H1 (cell line): ENCODE results near the gene CRABP1. TPM values are rescaled to one million over a fixed set of nuclear protein-coding genes. Genes with fewer than 3 reads are reported as not detected.

ENCODE experiments used
- CTCF ChIA-PET: fragments of 300-600 bp; sonication (Branson Sonifier 250); formaldehyde crosslinking; loops from one replicate; lab custom pipeline; 2021; ENCODE audit not compliant: partially characterized antibody; lab: Charles Lee
- POLR2A ChIA-PET: fragments of 300-600 bp; sonication (Branson Sonifier 250); formaldehyde crosslinking; loops from one replicate; lab custom pipeline; 2021; ENCODE audit warnings: inconsistent platforms; ENCODE audit not compliant: partially characterized antibody; lab: Charles Lee
- DNase-seq, 2 experiments: peaks; one replicate each; pipeline versions ENCODE4 v3.0.0 to v3.0.0-alpha.2; 2010 to 2022; ENCODE audit warnings: low spot score in 2 of 2, low read depth in 1 of 2, mixed read lengths in 1 of 2
- FAIRE-seq: peaks from 2 replicates; lab custom pipeline; 2011; peaks lifted over from hg19 to GRCh38; lab: Jason Lieb, UNC
- H2AFZ ChIP-seq: 2 replicates; pipeline ENCODE4 v1.8.1; 2012; ENCODE audit warnings: low read length, inconsistent platforms
- H2AK5ac ChIP-seq: 2 replicates; pipeline ENCODE4 v1.6.1; 2013; ENCODE audit warnings: low read depth, low read length
- H2BK120ac ChIP-seq: replicated peaks from 2 replicates; pipeline ENCODE3; 2013; ENCODE audit warnings: low read depth, low read length, inconsistent platforms
- H2BK12ac ChIP-seq: 2 replicates; pipeline ENCODE4 v1.6.1; 2013; ENCODE audit warnings: low read depth, low read length
- H2BK15ac ChIP-seq: 2 replicates; pipeline ENCODE4 v1.6.1; 2013; ENCODE audit warnings: low read length
- H2BK20ac ChIP-seq: 2 replicates; pipeline ENCODE4 v1.6.1; 2013; ENCODE audit warnings: low read length
- H2BK5ac ChIP-seq: 2 replicates; pipeline ENCODE4 v1.6.1; 2013; ENCODE audit warnings: low read depth, low read length
- H3K14ac ChIP-seq: 2 replicates; pipeline ENCODE4 v1.6.1; 2013; ENCODE audit warnings: inconsistent platforms; ENCODE audit not compliant: insufficient read length
- H3K18ac ChIP-seq: 2 replicates; pipeline ENCODE4 v1.6.1; 2013; ENCODE audit warnings: low read length; ENCODE audit errors: extremely low read depth
- H3K23ac ChIP-seq: 2 replicates; pipeline ENCODE4 v1.6.1; 2013; ENCODE audit warnings: inconsistent platforms; ENCODE audit not compliant: insufficient read length
- H3K23me2 ChIP-seq: 2 replicates; pipeline ENCODE4 v1.6.1; 2013; ENCODE audit warnings: low read depth, low read length
- H3K27ac ChIP-seq: 2 replicates; pipeline ENCODE4 v1.6.1; 2011; ENCODE audit warnings: low read depth, low read length, inconsistent platforms
- H3K27me3 ChIP-seq, 4 experiments: replicated peaks in 1 of 4; 1 replicate in 1 of 4; 2 replicates in 3 of 4; pipeline versions ENCODE4 v1.6.1 to v1.8.1; 2011 to 2013; ENCODE audit warnings: low read length in 3 of 4, mild to moderate bottlenecking in 3 of 4, inconsistent platforms in 2 of 4, mixed read lengths in 2 of 4, moderate library complexity in 1 of 4; ENCODE audit not compliant: control insufficient read depth in 3 of 4, insufficient read depth in 3 of 4; ENCODE audit errors: extremely low read depth in 1 of 4
- H3K36me3 ChIP-seq, 4 experiments: 2 replicates each; pipeline versions ENCODE4 v1.6.1 to v1.8.1; 2011 to 2013; ENCODE audit warnings: mild to moderate bottlenecking in 4 of 4, low read length in 3 of 4, moderate library complexity in 2 of 4, control low read depth in 1 of 4, inconsistent platforms in 1 of 4; ENCODE audit not compliant: insufficient read depth in 4 of 4, control insufficient read depth in 2 of 4
- H3K4ac ChIP-seq: replicated peaks from 2 replicates; pipeline ENCODE3; 2013; ENCODE audit warnings: low read length, low read depth, mixed read lengths, inconsistent platforms; ENCODE audit not compliant: insufficient read length
- H3K4me1 ChIP-seq, 4 experiments: replicated peaks in 1 of 4; 1 replicate in 1 of 4; 2 replicates in 3 of 4; pipeline versions ENCODE4 v1.6.1 to v1.8.1; 2011 to 2013; ENCODE audit warnings: low read length in 3 of 4, inconsistent platforms in 2 of 4, mixed read lengths in 1 of 4; ENCODE audit not compliant: insufficient read depth in 4 of 4, control insufficient read depth in 3 of 4
- H3K4me2 ChIP-seq, 2 experiments: 2 replicates each; pipeline versions ENCODE4 v1.6.1 to v1.8.1; 2011 to 2013; ENCODE audit warnings: low read depth in 2 of 2, low read length in 2 of 2, control low read depth in 1 of 2, inconsistent platforms in 1 of 2, mild to moderate bottlenecking in 1 of 2; ENCODE audit not compliant: insufficient read depth in 1 of 2
- H3K4me3 ChIP-seq, 4 experiments: fragments of 200-600, 300-600 bp in 1 of 4; sonication (generic), shearing (Covaris generic), sonication (Bioruptor Twin) in 1 of 4; 2 replicates each; pipeline versions ENCODE4 v1.5.1 to v1.8.1; 2011 to 2016; ENCODE audit warnings: low read length in 4 of 4, low read depth in 3 of 4, control low read depth in 2 of 4, inconsistent platforms in 2 of 4, mild to moderate bottlenecking in 2 of 4, mixed read lengths in 1 of 4, moderate library complexity in 1 of 4; ENCODE audit not compliant: insufficient read depth in 2 of 4; ENCODE audit errors: extremely low read depth in 1 of 4
- H3K56ac ChIP-seq: replicated peaks from 2 replicates; pipeline ENCODE3; 2013; ENCODE audit warnings: low read depth, mild to moderate bottlenecking, mixed read lengths, low read length, inconsistent platforms; ENCODE audit not compliant: insufficient read length
- H3K79me1 ChIP-seq: 2 replicates; pipeline ENCODE4 v1.6.1; 2013; ENCODE audit warnings: low read depth, low read length, control low read depth
- H3K79me2 ChIP-seq, 2 experiments: 2 replicates each; pipeline versions ENCODE4 v1.6.1 to v1.8.1; 2012 to 2013; ENCODE audit warnings: low read length in 2 of 2, mild to moderate bottlenecking in 2 of 2, inconsistent platforms in 1 of 2; ENCODE audit not compliant: insufficient read depth in 2 of 2, control insufficient read depth in 1 of 2
- H3K9ac ChIP-seq, 4 experiments: replicated peaks in 1 of 4; 1 replicate in 1 of 4; 2 replicates in 3 of 4; pipeline versions ENCODE4 v1.6.1 to v1.8.1; 2011 to 2013; ENCODE audit warnings: low read depth in 3 of 4, low read length in 3 of 4, control low read depth in 2 of 4, mild to moderate bottlenecking in 2 of 4, moderate library complexity in 2 of 4, inconsistent platforms in 1 of 4; ENCODE audit errors: extremely low read depth in 1 of 4
- H3K9me3 ChIP-seq, 2 experiments: 2 replicates each; pipeline versions ENCODE4 v1.6.1 to v1.8.1; 2012 to 2013; ENCODE audit warnings: mild to moderate bottlenecking in 2 of 2, moderate library complexity in 2 of 2, control low read depth in 1 of 2, inconsistent platforms in 1 of 2, low read depth in 1 of 2, low read length in 1 of 2, mixed read lengths in 1 of 2; ENCODE audit not compliant: insufficient read depth in 2 of 2
- H4K20me1 ChIP-seq, 2 experiments: replicated peaks in 1 of 2; 2 replicates each; pipeline versions ENCODE3 to v1.8.1; 2011 to 2013; ENCODE audit warnings: inconsistent platforms in 2 of 2, low read length in 2 of 2, mild to moderate bottlenecking in 1 of 2; ENCODE audit not compliant: insufficient read depth in 2 of 2, control insufficient read depth in 1 of 2
- H4K5ac ChIP-seq: 2 replicates; pipeline ENCODE4 v1.6.1; 2013; ENCODE audit warnings: low read length, low read depth, mixed read lengths, inconsistent platforms; ENCODE audit not compliant: insufficient read length
- H4K8ac ChIP-seq: 2 replicates; pipeline ENCODE4 v1.8.0; 2013; ENCODE audit warnings: mild to moderate bottlenecking, moderate library complexity, low read length, inconsistent platforms; ENCODE audit not compliant: insufficient read depth; ENCODE audit errors: extremely low read depth
- H4K91ac ChIP-seq: replicated peaks from 2 replicates; pipeline ENCODE3; 2013; ENCODE audit warnings: low read length, mixed read lengths, inconsistent platforms; ENCODE audit not compliant: insufficient read length
- BRCA1 ChIP-seq: IDR thresholded peaks from 2 replicates; pipeline ENCODE4 v1.6.1; 2012; ENCODE audit warnings: low read depth, low read length, improper control_type of control experiment
- CBX8 ChIP-seq: fragments of 300-800, 300-1000 bp; sonication (generic); IDR thresholded peaks from 2 replicates; pipeline ENCODE4 v1.7.1; 2016; ENCODE audit warnings: low read depth, low read length, borderline replicate concordance
- ZNF274 ChIP-seq: IDR thresholded peaks from 2 replicates; pipeline ENCODE4 v1.7.0; 2012; ENCODE audit warnings: low read length, borderline replicate concordance; ENCODE audit errors: extremely low read depth
- WGBS, 2 experiments: shearing (Covaris generic) in 1 of 2; methylation state at CpG; one replicate each; pipeline versions ENCODE4 v1.1.6 to v1.1.7; 2013 to 2015; ENCODE audit warnings: low lambda C conversion rate in 2 of 2, mixed read lengths in 2 of 2, inconsistent platforms in 1 of 2, low coverage in 1 of 2, missing lambda C conversion rate in 1 of 2; ENCODE audit not compliant: insufficient replicate concordance in 2 of 2, insufficient coverage in 1 of 2, insufficient read length in 1 of 2; ENCODE audit errors: extremely low coverage in 1 of 2, missing lambda C conversion rate in 1 of 2; 5-methylcytosine and 5-hydroxymethylcytosine counted together
- polyA plus RNA-seq, 7 experiments: library from polyadenylated mRNA; depleted of rRNA in 3 of 7; stranded (reverse) in 5 of 7; unstranded in 2 of 7; fragments of >200 nt in 5 of 7; fragments of 200-250 nt in 2 of 7; gene quantifications; 1 replicate in 5 of 7; 2 replicates in 1 of 7; 4 replicates in 1 of 7; pipeline versions ENCODE4 v1.2.1 to v1.2.3, GENCODE V29; 2011 to 2013; ENCODE audit warnings: missing spikeins in 2 of 7, mixed read lengths in 2 of 7
- total RNA-seq: library from RNA; stranded (reverse); fragmentation: NEBNext Ultra II Directional; extraction: Animal tissue kit (Norgen Biotek cat#: 25700); gene quantifications from 2 replicates; pipeline ENCODE4 v1.2.1, GENCODE V29; 2021

The CRABP1 gene
- total and polyA plus RNA-seq, 2 of the 8 experiments (the other 6 are each of a cell fraction or from before 2014, with no cell fraction given): 385 to 655 TPM

DNA sequence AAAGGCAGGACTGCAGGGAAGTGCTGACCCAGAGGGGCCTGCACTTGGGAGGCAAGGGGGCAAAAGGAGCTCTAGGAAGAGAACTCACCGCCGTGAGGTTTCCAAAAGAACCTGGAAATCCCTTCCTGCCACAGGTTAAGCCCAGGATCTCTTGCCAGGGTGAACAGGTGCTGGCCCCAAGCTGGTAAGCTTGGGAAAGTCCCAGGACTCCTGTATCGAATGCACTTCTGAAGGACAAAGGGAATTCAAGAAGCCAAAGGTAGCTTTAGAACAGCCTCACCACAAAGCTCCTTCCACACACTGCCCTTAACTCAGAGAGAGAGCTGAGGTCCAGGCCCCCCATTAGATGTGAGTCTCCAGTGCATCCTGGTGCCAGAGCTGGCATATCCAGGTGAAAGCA lies 28.9 kb upstream of the CRABP1 start:
- no peak overlapping the region for H3K14ac ChIP-seq
- no peak overlapping the region for H3K4me2 ChIP-seq
- no peak overlapping the region for H4K8ac ChIP-seq
- no peaks in the 10 kb centered on the region for H3K9me3 ChIP-seq
- H3K4me3 ChIP-seq: no peak overlapping the region
- ChIA-PET POLR2A (interaction anchor here (1.2 to 1.7 kb wide), 4 partner anchors 28 to 128 kb away, joined by 3 to 11 read pairs (median 4); partner anchors contain the start of gene CRABP1), CTCF (interaction anchor here (0.7 to 13.0 kb wide), 15 partner anchors 11 to 440 kb away, joined by 3 to 173 read pairs (median 4); partner anchors contain the start of gene CRABP1)
- no peak for TF ChIP-seq CBX8
- TF ChIP-seq ZNF274: no peak
- no peak for TF ChIP-seq BRCA1
- peaks cover 0 to 15% (median 5%) of the 10 kb centered on the region in 4 experiments; a peak in 6 of 7 replicates for H3K4me1 ChIP-seq
- no peaks in the 10 kb centered on the region for H3K27me3 ChIP-seq
- no peak overlapping the region for H4K91ac ChIP-seq
- no peak overlapping the region for H2BK120ac ChIP-seq
- no peak overlapping the region for H3K23ac ChIP-seq
- H2BK15ac ChIP-seq: no peak overlapping the region
- no peaks in the 10 kb centered on the region for H3K36me3 ChIP-seq
- 65% methylated on average over 3 of the region's 3 CpGs; no CpG with 5 or more reads in 1 of the 2 experiments for WGBS, 2 experiments
- H3K4ac ChIP-seq: no peak overlapping the region
- no peak overlapping the region for H2BK5ac ChIP-seq
- no peak overlapping the region for H2AK5ac ChIP-seq
- H3K23me2 ChIP-seq: no peaks in the 10 kb centered on the region
- no peak overlapping the region for H3K56ac ChIP-seq
- no peak overlapping the region for H3K9ac ChIP-seq
- H3K79me1 ChIP-seq: no peaks in the 10 kb centered on the region
- H3K79me2 ChIP-seq: no peaks in the 10 kb centered on the region
- FAIRE-seq (no peak), DNase-seq (no peak)
- H2AFZ ChIP-seq: 0 out of 2 replicates have a peak overlapping the region, but pooled peaks have one; percentile 47
- no peak overlapping the region for H4K5ac ChIP-seq
- no peaks in the 10 kb centered on the region for H4K20me1 ChIP-seq
- H3K27ac ChIP-seq: no peak overlapping the region
- H2BK12ac ChIP-seq: no peak overlapping the region
- H3K18ac ChIP-seq: no peak overlapping the region
- H2BK20ac ChIP-seq: no peak overlapping the region
